GM10248 (cell line): ENCODE results near the gene FTSJ1.
A peak's percentile ranks its signal among the peaks of the same experiment; 100 is the strongest.
"Not testable (repeated sequence)": the region's sequence is repeated elsewhere in the genome, so short reads cannot be mapped to it uniquely, and the experiment has no call there.

Source experiments
- CTCF ChIA-PET: fragments of 300-600 bp; sonication (Branson Sonifier 250); formaldehyde crosslinking; extraction: SDS; loops from one replicate; lab custom pipeline; 2021; ENCODE audit warnings: antibody characterized with exemption; lab: Yijun Ruan, JAX
- POLR2A ChIA-PET: fragments of 350-650 bp; sonication (Branson Sonifier 250); formaldehyde crosslinking; extraction: SDS; loops from one replicate; lab custom pipeline; 2020; ENCODE audit warnings: antibody characterized with exemption; lab: Yijun Ruan, JAX
- DNase-seq: peaks from one replicate; pipeline ENCODE4 v3.0.0; 2012; ENCODE audit errors: extremely low spot score
- TF ChIP-seq, protein P1 (sequence below): IDR thresholded peaks from 2 replicates; pipeline ENCODE4 v1.5.1; 2012; ENCODE audit warnings: mild to moderate bottlenecking, low read depth; ENCODE audit errors: extremely low read depth, missing control alignments, control extremely low read depth

FTSJ1 gene

DNA sequence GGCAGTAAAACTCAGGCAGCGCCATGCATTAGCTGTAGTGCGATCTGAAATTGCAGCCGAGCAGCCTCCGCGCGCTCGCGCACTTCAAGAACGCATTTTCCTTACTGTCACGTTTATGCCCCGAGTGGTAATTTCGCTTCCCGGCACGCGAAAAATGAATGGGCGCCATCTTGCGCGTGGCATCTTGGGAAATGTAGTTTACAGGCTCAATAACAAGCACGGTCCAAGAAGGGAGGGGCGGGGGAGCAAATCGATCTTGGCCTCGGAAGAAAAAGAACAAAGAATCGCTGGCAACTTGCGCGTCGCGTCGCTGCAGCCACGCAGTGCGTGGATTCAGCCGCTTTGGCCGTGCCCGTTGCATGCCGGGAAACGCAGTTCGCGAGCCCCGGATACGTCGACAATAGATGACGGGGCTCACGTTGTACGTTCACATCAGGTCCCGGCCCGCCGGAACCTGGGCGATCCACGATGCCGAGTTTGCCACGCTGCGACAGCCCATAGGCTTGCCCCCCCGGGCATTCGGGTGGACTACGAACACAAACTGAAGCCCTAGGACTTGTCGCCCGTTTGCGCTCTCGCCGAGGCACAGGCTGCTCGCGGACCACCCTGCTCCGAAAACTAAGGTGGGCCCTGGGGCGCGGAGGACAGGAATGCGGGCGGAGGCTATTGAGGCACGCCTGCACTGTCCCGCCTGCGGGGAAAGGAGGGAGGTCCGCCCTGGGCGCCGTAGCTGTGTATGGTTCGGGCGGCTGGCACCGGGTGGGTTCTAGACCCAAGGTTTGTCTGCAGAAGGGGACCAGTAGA is at the start of gene FTSJ1:
Gene FTSJ1, plus strand, starts transcription at position 426 of the 804 bp plus-strand sequence. CDS start 1,849 bp downstream, outside the sequence.
- TF ChIP-seq, protein P1, sequence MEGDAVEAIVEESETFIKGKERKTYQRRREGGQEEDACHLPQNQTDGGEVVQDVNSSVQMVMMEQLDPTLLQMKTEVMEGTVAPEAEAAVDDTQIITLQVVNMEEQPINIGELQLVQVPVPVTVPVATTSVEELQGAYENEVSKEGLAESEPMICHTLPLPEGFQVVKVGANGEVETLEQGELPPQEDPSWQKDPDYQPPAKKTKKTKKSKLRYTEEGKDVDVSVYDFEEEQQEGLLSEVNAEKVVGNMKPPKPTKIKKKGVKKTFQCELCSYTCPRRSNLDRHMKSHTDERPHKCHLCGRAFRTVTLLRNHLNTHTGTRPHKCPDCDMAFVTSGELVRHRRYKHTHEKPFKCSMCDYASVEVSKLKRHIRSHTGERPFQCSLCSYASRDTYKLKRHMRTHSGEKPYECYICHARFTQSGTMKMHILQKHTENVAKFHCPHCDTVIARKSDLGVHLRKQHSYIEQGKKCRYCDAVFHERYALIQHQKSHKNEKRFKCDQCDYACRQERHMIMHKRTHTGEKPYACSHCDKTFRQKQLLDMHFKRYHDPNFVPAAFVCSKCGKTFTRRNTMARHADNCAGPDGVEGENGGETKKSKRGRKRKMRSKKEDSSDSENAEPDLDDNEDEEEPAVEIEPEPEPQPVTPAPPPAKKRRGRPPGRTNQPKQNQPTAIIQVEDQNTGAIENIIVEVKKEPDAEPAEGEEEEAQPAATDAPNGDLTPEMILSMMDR: no peak
- ChIA-PET CTCF (interaction anchor here (1.3 kb wide), 2 partner anchors 10 to 18 kb away, joined by 3 read pairs; no protein-coding TSS in a partner anchor), POLR2A (no interaction called here)
- DNase-seq: peak; percentile 85

- POLR2A ChIA-PET, DNase-seq, CTCF ChIA-PET: not testable (repeated sequence)
These were observed 48.8 kb upstream of the FTSJ1 start for GRCh38 chrX:48427027-48427716.

- POLR2A ChIA-PET, CTCF ChIA-PET, DNase-seq: not testable (repeated sequence)
These were observed 46.4 kb upstream of the FTSJ1 start for GRCh38 chrX:48429606-48430005.

DNA sequence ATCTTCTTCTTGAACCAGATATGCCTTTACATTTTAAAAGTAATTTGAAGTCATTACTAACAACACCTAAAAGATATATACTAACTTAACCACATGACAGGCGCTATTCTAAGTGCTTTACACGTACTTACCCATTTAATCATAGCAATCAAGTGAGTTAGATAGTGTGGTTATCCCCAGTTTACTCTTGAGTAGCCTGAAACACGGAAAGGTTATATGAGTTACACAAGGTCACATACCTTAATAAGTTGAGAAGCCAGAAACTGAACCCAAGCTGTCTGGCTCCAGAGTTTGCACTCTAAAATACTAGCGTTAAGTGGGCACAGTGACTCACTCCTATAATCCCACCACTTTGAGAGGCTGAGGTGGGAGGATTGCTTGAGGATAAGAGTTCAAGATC is 45.8 kb upstream of the FTSJ1 start:
- POLR2A ChIA-PET, CTCF ChIA-PET, DNase-seq: not testable (repeated sequence)

DNA sequence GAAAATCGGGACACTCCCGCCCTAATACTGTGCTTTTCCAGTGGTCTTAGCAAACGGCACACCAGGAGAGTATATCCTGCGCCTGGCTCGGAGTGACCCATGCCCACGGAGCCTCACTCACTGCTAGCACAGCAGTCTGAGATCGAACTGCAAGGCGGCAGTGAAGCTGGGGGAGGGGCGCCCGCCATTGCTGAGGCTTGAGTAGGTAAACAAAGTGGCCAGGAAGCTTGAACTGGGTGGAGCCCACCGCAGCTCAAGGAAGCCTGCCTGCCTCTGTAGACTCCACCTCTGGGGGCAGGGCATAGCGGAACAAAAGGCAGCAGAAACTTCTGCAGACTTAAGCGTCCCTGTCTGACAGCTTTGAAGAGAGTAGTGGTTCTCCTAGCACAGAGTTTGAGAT is 42.3 kb upstream of the FTSJ1 start:
- DNase-seq, POLR2A ChIA-PET: not testable (repeated sequence)
- CTCF ChIA-PET: interaction anchor here (1.6 kb wide), 1 partner anchor 350 kb away, joined by 3 read pairs; no protein-coding TSS in a partner anchor

- POLR2A ChIA-PET, CTCF ChIA-PET, DNase-seq: not testable (repeated sequence)
These were observed 28.8 kb upstream of the FTSJ1 start for GRCh38 chrX:48447201-48447600.

DNA sequence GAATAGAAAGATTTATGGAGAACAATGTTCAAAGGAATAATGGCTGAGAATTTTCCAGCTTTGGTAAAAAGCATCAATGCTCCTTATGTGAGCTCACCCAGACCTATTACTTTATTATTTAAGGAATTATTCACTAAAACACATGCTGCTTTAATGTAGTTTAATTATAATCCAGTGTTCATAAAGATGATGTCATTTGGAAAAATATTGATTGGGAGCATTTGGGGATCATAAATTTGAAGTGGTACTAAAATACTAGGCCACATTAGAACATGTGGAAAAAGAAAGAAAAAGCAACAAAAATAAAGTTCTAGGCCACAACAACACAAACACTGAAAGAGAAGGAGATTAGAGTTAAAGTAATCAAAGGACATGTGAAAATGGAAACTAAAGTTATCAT is 25.9 kb upstream of the FTSJ1 start:
- TF ChIP-seq, protein P1: no peak
- POLR2A ChIA-PET: no interaction called here
- DNase-seq: no peak
- CTCF ChIA-PET: no interaction called here

DNA sequence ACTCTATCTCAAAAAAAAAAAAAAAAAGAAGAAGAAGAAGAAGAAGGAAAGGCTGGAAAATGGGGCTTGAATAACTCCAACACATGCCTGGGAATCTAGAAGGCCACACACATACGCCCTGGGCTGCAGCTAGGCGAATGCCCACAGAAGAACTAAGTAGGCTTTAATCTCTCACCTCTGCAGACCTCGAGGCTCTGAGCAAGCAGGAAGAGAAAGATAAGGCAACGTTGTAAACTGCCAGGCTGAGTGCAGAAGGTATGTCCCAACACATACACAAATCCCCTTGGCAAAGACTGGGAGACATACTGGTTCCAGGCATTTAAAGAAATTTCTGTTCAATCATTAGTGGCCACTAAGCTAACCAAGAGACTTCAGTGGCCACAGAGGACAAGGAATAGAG is 24.3 kb upstream of the FTSJ1 start:
- no peak for DNase-seq
- TF ChIP-seq, protein P1: no peak
- ChIA-PET CTCF (no interaction called here), POLR2A (no interaction called here)

GRCh38 chrX:48456628-48457331 is 19.2 kb upstream of the FTSJ1 start:
- ChIA-PET CTCF (interaction anchor here (1.6 kb wide), 1 partner anchor 10 kb away, joined by 3 read pairs; no protein-coding TSS in a partner anchor), POLR2A (no interaction called here)
- TF ChIP-seq, protein P1: no peak
- no peak for DNase-seq
